Measurements from ENCODE around the gene AK1.
A peak's percentile ranks its signal among the peaks of the same experiment; 100 is the strongest.

The AK1 gene

DNA sequence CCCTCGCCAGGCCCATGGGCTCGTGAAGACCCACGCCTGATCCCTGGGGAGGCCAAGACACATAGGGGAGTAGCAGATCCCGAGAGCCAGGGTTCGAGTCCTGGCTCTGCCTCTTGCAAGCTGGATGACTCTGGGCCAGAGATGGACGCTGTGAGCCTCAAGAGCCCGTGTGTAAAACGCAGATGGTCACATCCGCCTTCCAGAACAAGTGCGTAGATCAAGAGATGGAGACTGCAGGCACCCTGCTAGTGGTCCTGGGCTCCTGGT lies 31.1 kb upstream of the AK1 start:
- DNase-seq (ENCODE audit: low spot score) = no peak

DNA sequence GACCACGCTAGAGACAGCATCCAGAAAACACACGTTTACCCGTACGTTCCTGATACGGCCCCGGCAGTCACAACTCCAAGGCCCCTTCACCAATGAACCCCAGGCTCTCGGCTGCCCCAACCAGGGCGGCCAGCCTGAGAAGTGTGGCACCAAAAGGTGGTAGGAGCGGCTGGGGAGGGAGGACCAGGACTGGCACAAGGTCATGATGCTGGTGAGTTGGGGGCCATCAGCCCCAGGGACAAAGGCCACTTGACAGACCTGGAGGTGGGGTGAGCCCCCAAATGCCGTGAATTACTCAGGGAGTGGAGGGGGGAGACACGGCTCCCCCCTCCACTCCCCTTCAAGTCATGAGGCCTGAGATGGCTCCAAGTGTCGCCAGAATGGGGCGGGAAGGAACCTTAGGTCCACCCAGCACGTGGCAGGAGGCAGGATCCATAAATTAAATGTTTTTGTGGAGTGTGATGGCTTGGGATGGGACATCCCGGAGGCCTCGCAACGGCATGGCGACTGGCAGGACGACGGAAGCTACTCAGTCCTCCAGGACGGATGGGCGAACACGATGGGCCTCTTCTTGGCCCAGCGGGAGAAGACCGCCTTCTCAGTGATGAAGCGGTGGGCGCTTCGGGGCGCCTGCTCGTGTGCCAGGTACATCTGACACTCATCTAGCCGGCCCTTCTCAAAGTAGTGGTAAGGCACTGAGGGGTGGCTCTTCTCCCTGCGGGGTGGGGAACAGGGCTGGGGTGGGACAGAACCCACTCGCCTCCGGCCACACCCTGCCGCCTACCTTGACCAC lies 30.6 kb upstream of the AK1 start:
- no peak for DNase-seq (ENCODE audit: low spot score)

DNA sequence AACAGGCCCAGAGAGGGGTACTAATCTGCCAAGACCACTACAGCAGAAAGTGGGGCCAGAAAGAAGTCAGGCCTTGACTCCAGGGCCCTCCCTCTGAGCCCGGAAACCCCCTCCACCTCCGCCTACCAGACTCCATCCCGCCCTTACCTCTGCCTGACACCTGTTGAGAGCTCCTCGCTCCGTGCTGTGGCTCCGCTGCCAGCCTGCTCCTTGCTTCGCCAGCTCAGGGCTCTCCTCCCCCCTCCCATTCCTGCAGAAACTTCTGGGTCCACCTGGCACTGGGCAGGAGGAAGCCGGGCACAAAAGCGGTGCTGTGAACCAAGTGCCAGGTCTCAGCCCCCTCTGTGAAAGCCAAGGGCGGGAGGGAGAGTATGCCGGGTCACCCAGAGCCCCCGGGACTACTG lies 28.3 kb upstream of the AK1 start:
- DNase-seq (ENCODE audit: low spot score) = no peak

- no peak for DNase-seq (ENCODE audit: low spot score)
Measured at GRCh38 chr9:127905004-127905728, 27.7 kb upstream of the AK1 start.

DNA sequence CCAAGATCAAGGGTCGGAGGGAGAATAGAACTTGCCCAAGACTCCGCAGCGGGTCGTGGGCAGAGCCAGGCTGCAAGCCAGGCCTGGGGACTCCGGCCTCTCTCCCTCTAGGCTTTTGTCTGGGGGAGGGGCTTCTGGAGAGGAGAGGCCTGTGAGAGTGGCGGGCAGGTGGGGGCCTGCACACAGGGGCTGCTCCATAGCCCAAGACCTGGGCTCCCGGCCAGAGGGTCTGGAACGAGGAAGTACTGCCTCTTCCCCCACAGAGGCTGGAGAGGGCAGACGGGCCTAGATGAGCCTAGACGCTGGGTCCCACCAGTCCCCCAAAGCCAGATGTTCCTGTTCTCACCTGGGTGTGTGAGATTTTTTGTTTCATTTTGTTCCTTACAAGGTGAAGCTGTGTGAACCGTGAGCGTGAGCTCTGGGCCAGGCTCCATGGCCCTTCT lies 27.1 kb upstream of the AK1 start:
- DNase-seq (ENCODE audit: low spot score) = no peak

DNA sequence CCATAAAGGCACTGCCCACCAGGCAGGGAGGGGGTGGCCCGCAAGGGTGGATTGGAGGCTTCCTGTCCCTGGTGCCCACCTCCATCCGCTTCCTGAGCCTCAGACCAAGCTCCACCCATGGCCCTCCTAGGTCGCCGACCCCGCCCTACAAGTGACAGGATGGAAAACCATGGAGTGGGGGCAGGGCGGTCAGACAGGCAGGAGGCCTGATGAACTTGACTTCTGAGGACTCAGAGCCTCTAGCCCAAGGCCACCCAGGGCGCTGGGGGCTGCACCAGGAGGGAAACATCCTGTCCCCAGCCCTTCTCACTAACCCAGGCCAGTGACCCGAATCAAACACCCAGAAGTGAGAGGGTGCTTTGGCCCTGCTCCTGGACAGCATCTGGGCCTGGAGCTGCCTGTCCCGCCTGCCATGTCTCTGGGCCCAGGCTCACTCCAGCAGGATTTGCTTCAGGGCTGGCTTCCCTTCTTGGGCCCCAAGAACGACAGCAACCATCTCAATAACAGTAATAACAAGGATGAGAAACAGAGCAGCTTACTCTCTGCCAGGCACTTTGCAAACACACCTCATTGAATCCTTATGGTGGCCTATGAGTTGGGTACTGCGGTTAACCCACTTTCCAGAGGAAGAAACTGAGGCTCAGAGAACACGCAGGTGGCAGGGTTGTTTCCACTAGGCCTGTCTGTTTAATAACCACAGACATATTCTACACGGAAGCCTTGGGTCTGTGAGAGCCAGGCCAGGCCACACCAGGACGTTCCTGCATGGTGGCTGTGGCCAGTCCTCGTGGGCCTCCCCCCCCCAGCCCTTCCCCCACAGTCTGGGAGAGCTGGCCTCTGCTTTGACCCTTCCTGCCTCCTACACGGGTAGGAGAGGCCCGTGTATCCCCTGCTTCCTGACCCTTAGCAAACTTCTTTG lies 26.3 kb upstream of the AK1 start:
- peak; percentile 71 for DNase-seq (ENCODE audit: low spot score)

GRCh38 chr9:127899128-127899943 lies 21.9 kb upstream of the AK1 start, which contains the start of gene ST6GALNAC6:
TSS of gene ST6GALNAC6 (minus strand) at chr9:127899603. CDS start at chr9:127897981, 1,622 bp downstream.
- DNase-seq (ENCODE audit: low spot score) = peak; percentile 90

GRCh38 chr9:127898433-127899127 lies 21.1 kb upstream of the AK1 start:
- no peak for DNase-seq (ENCODE audit: low spot score)

DNA sequence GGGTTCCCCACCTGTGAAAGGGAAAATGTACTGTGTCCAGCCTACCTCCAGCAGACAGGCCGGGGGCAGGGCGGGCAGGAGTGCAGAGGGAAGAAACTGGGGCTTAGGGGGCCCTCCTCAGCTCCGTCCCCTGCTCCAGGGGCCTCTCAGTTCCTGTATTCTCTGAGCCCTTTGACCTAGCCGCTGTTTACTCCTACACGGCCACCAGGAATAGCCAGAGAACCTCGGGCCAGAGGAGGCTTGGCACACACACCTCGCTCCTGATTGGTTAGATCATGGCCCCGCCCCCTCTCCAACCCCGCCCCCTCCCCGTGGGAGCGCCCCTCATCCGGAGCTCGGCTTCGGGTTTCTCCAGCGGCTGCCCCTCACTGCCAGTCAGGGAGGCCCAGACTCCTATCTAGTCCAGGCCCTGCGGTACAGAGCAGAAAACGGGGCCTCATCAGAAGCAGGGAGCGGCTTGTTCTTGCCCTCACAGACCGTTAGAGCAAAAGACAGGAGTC lies 19.8 kb upstream of the AK1 start:
- DNase-seq (ENCODE audit: low spot score) = peak; percentile 80

GRCh38 chr9:127896395-127897192 lies 19.1 kb upstream of the AK1 start:
- no peak for DNase-seq (ENCODE audit: low spot score)

DNA sequence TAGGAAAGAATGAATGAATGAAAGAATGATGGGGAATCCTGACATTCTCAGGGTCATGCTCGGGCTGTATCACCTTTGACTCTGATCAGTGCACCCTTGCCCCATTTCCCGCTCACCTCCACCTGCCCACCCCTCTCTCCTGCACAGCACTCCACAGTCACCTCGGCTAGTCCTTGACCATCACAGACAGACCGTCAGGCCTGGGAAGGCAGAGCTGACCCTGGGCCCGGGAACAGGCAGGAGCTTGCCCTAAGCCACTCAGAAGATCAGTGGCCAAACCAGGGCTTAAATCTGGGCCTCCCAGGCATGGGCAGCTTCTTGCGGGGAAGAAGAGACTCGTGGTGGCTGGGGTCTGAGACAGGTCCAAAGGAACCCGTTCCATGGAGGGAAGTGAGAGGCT lies 18.3 kb upstream of the AK1 start:
- DNase-seq (ENCODE audit: low spot score) = no peak

- DNase-seq (ENCODE audit: low spot score) = no peak
Measured at GRCh38 chr9:127893392-127893791, 15.9 kb upstream of the AK1 start.

GRCh38 chr9:127892831-127893230 lies 15.4 kb upstream of the AK1 start:
- DNase-seq (ENCODE audit: low spot score) = no peak

- no peak for DNase-seq (ENCODE audit: low spot score)
Measured at GRCh38 chr9:127890053-127890452, 12.6 kb upstream of the AK1 start.

GRCh38 chr9:127887792-127888191 lies 10.3 kb upstream of the AK1 start:
- peak; percentile 51 for DNase-seq (ENCODE audit: low spot score)

- no peak for DNase-seq (ENCODE audit: low spot score)
Measured at GRCh38 chr9:127886401-127886972, 9.0 kb upstream of the AK1 start.

GRCh38 chr9:127885508-127886281 lies 8.2 kb upstream of the AK1 start:
- DNase-seq (ENCODE audit: low spot score) = no peak

- DNase-seq (ENCODE audit: low spot score) = no peak
Measured at GRCh38 chr9:127884976-127885490, 7.6 kb upstream of the AK1 start.
